Activated CD8-positive, alpha-beta memory T cell treated with anti-CD3 and anti-CD28 coated beads, Interleukin-2, amount 50 U/mL, for 48 hours (primary cell): ENCODE data around the gene GPD1.

Experiments
- DNase-seq: peaks from one replicate; pipeline ENCODE4 v3.0.0-alpha.2; 2020

Gene GPD1

DNA sequence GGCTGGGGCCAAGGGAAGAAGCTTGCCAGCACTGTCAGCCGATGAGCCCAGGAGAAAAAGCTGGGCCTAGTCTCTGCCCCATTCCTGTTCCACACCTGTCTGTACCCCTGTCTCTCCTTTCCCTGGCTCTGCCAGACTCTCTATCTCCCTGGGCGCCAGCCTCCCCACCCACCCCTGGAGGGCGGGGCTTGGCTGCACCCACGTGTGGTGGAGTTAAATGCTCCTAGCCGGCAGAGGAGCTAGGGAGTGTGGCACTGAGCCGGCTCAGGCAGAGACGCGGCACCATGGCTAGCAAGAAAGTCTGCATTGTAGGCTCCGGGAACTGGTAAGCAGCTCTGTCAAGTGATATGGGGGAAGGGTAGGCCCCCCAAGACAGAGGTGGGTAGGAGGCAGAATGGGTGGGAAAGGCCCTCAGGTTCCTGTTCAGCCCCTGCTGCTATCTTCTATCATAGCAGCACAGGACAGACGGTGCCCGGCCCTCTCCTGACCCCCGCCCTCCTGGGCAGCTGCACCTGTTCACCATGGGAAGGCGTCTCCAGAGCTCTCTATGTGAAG lies at the start of gene GPD1:
Gene GPD1, plus strand, starts transcription at position 242 of the 555 bp plus-strand sequence. Its CDS starts 43 bp downstream, at position 285.
- DNase-seq: no peak

DNA sequence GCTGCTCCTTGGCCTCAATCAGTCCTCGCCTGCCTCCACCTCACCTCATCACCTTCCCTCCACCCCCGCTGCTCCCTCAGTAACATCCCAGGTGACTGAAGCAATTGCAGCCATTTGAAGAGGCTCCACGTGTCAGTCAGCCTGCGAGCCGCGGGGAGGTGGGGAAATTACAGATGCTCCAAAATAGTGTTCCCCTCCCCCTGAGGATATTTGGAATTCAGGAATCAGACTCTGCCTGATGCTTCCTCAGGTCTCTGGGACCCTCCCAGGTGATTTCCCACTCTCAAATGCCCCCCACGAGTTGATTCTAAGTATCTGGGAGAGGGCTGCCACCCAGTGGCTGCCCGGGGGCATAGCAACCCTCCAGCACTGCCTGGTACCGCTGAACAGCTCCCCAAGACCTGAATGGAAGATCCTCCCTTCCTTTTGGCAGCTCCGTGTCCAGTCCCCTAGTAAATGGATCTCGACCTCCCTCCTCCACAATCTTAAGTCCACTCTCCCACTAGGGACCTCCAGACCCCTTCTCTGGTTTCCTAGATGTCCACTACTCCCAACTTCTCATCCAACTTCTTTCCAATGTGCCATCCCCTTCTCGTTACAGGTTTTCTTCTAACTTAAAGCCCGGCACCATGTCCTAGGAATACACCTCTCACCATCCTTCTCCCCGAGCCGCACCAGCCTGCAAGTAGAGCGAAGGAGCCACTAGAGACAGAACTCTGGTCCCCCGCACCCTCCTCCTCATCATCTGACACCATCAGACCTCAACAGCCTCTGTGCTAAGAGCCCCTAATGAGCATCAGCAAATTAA lies 47.8 kb upstream of the GPD1 start:
- DNase-seq: peak; percentile 80

DNA sequence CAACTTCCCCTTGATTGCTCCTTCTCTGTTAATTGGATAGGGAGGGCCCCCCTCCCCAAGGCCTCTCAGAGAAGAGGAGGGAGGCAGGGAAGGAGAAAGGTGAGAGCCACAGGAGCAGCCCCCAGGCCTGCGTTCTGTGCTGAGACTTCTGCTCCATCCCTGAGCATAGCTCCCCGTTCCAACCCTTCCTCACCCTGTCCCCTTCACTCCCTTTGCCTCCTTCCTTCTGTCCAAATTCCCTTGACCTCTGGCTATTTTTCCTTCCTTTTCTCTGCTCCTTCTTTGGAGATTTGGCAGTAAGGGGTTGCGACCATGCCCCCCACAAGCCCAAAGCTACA lies 47.2 kb upstream of the GPD1 start:
- DNase-seq: no peak

DNA sequence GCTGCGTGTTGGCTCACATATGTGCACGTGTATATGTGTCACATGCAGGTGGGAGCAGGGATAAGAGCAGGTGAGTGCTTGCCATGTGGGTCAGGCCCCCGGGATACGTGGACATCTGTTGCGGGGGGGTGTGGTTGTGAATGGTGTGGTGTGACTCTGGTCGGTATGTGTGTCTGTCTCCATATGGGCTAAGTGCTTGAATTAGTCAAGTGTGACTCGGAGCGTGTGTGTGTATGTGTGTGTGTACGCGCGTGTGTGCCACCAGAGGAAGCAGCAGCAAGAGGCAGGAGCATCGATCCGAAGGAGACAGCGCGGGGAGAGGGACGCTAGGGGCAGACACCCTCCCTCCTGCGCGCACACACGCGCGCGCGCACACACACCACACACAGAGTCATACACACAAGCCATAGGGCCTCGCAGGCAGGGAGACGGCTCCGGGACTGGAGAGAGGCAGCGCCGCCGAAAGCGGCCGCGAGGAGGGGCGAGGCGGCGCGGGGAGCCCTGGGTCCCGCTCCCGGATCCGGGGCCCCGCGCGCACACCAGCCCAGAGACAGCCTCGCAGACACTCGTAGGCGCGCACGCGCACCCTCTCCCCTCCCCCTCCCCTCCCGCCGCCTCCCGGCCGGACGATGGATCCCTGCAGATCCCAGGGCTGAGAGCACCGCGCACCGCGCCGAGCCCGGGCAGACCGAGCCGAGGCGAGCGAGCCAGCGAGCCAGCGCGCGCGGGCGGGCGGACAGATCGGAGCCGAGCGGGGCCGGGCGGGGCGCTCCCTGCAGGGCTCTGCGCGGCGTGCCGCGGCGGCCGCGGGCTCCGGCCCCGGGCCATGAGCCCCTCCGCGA lies 46.6 kb upstream of the GPD1 start, which contains the start of gene ASIC1:
Gene ASIC1, plus strand, starts transcription at position 597 of the 842 bp plus-strand sequence. CDS start 1,171 bp downstream, outside the sequence.
- peak; percentile 78 for DNase-seq

DNA sequence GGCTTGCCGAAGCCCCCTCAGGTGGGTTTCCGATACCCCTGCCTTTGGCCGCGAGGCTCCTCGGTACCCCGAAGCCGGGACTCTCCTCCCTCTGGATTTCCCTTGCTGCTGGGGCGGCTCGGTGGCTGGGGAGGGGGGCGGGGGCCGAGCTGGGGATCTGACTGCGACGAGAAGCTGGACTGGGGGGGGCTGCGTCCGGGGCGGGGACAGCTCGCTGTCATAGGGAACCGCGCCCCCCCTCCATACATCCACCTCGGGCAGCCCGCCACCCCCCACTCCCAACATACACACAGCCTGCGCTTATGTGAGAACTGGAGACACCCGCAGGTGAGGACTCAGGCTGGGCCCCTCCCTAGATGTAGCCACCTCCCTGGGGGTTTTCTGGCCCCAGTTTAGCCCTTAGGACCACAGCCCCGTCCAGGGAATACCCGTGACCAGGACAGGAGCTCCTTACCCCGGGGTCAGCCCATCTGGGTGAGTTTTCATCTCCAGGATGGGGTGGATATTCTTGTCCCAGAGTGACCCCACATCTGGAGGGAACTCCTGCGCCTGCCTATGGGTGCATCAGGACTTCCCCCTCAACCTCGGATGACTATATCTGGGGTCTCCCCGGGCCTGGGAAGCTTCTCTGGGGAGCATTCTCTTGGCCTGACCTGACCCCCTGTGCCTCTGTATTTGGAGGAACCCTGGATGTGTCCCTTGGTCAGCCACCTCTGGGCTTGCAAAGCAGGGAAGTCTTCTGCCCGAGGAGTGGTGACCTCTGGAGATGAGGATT lies 45.7 kb upstream of the GPD1 start:
- DNase-seq: no peak

DNA sequence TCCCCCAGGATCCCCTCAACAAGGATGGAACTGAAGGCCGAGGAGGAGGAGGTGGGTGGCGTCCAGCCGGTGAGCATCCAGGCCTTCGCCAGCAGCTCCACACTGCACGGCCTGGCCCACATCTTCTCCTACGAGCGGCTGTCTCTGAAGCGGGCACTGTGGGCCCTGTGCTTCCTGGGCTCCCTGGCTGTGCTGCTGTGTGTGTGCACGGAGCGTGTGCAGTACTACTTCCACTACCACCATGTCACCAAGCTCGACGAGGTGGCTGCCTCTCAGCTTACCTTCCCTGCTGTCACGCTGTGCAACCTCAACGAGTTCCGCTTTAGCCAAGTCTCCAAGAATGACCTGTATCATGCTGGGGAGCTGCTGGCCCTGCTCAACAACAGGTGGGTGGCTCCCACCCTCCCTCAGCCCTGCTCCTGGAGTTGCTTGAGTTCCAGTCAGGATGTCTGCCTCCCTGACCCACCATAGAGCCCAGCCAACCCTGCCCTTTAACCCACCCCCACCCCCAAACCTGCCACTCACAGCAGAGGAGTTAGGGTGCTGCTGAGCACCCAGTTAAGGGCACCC lies 45.0 kb upstream of the GPD1 start:
- DNase-seq: no peak

DNA sequence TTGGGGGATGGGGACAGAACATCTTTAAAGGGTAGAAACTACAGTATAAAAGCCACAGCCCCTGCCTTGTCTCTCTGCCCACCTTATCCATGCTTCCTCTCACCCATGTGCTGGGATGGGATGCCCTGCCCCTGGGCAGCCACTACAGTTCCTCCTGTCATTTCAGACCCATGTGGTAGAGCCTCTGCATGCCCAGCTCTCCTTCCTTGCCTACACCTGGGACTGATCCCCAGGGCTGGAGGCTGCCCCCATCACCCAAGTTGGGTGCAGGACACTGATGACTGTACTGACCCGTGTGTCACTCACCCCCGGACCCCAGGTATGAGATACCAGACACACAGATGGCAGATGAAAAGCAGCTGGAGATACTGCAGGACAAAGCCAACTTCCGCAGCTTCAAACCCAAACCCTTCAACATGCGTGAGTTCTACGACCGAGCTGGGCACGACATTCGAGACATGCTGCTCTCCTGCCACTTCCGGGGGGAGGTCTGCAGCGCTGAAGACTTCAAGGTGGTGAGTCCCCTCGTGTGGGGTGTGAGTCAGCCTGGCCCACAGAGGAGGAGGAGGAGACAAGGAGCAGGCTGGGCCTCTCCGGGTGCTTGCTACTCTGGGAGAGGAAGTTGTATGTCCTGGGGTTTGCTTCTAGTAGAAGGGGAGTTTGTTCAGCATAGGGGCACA lies 44.2 kb upstream of the GPD1 start:
- DNase-seq: peak; percentile 81

DNA sequence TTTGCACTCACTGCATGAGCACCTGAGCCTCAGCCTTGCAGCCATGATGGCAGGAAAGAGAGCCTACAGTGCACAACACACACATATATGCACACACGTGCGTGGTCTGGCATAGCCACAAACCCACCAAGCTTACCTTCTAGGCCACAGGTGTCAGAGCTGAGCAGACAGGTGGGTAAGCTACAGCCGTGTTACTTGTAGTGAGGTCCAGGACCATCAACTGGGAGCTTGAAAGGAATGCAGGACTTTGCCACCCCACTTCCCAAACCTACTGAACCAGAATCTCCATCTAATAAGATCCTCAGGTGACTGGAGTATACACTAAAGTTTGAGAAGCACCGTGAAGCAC lies 43.7 kb upstream of the GPD1 start:
- no peak for DNase-seq

DNA sequence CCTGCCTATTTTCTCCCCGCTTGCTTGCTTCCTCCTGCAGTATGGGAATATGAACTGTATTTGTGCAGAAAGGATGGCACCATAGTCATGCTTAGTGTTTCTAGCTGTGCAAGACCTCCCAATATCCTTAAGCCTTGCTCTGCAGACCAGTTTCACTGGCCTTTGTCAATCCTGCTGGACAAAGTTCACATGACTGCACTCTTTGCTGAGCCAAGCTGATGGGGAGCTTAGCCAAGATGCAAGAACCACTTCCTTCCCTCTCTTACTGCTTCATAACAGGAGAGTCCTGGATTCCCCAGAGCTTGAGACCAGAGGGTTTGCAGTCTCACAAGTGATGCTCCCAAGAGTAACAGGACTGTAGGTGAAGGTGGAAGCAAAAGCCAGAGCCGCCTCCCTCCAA lies 42.6 kb upstream of the GPD1 start:
- DNase-seq: no peak

DNA sequence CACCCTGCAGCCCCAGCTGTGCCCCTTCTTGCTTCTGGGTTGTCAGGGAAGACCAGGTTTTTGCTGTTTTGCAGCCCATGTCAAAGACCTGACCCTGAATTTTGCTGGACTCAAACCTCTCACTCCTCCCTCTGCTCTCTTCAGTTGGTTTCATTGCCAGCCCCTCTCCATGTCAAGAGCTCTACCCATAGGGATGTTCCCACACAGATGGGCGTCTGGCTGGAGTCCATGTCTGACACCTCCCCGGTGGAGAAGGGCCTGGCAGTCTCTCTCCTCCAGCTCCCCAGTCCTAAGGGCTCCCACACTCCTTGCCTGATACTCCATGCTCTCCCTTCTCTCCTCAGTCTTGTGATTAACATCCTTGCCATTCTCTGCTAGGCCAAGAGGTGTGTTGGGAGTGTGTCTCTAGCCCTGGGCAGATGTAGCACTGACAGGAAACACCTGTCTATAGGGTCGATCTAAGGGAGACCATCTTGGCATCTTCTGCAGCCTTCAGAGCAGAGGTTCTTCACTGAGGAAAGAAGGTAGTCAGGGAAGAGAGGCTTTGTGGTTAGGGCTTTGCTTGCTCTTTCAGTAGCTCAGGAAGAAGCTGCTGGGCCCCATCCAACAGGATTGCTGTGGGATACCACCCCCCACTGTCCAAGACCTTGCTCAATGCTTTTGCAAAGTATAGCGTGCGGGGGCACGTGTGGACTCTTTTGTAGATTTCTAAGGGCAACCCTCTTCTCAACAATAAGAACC lies 41.7 kb upstream of the GPD1 start:
- no peak for DNase-seq

DNA sequence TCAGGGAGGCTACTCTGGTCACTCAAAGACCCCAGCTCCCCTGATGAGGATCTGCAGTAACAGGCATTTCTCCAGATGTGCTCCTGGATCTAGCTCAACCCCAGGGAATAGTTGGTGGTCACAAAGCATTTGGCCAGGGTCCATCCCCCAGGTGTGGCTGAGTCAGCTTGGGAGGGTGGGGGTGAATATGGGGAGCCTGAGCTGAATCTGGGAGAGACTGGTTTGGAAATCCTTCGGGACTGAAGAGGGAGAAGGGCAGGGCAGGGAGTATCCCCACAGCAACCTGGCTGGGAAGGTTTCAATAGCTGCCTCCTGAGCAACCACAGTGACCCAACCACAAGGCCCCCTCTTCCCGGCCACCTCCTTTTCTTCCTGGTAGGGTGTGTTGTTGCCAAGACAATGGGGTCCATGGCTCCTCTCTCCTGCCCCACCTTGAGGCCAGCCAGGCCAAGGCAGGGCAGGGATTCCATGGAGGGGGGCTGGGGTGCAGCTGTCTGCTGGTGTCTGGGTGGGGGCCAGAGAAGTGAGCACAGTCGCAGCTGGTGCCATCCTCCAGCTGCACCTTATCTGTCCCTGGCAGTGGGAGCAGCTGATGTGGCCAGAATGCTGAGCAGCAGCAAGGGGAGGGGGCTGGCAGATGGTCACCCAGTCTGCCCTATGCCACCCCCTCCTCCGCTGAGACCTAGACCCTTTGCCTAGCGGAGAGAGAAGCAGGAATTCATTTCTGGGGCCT lies 40.9 kb upstream of the GPD1 start:
- no peak for DNase-seq

DNA sequence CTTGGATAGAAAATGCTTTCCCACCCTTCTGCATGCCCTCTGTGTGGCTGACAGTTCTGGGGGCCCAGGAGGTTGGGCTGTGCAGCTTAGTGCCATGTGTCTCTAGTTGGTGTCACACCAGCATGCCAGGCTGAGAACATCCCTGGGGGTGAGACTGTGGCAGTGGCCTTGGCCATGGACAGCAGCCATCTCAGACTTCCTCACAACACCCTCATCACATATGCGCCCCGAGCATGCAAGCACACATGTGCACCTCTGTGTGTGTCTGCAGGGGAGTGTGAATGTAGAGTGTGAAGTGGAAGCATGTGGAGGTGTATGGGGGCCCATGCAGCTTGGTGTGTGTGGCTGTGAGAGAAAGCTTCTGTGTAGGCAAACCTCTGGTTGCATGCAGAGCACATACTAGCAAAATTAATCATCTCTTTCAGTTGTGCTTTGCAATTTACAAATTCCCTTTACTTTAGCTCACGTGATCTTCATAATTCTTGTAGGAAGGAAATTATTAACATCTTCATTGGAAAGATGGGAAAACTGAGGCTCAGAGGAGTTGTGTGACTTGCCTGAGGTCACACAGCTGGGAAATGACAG lies 38.0 kb upstream of the GPD1 start:
- no peak for DNase-seq

DNA sequence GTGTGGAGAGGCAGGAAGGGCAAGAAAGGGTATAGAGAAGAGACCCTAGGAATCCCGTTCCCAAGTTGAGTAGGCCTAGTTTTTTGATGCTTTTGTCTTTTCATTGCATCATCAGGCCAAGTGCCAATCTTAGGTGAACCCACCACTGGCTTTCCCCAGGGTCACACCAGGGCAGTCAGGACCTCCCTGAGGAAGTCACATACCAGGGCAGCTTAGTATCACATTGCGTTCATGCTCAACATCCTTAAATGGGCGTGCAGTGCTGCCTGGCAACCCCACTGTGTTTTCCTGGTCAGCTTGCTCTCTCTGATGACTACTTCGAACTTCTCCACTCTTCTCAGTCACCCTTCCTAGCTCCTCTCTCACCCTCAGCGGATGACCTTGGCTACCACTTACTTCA lies 37.4 kb upstream of the GPD1 start:
- no peak for DNase-seq

DNA sequence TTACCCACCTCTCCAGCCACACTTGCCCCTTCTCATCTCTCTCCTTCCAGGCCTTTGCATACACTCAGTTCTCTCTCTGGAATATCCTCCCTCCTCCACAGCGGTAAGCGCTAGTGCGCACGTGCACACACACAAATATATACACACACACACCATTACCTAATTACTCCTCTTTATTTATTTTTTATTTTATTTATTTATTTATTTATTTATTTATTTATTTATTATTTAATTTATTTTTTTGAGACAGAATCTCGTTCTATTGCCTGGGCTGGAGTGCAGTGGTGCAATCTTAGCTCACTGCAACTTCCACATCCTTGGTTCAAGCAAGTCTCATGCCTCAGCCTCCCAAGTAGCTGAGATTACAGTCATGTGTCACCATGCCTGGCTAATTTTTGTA lies 34.7 kb upstream of the GPD1 start:
- no peak for DNase-seq

DNA sequence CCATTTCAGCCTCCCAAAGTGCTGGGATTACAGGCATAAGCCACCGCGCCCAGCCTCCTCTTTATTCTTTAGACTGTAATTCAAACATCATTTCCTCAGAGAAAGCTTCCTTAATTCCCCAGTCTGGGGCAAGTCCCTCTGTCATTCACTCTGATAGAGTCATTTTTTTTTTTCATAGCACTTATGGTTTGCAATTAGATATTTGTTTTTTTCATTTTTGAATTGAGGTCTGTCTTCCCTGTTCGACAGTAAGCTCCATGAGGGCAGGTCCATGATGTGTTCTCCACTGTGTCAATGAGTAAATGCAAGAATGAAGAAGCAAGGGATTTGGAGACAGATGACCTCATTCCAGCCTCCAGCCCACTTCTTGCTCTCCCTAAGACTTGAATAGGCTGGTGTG lies 34.3 kb upstream of the GPD1 start:
- DNase-seq: no peak

DNA sequence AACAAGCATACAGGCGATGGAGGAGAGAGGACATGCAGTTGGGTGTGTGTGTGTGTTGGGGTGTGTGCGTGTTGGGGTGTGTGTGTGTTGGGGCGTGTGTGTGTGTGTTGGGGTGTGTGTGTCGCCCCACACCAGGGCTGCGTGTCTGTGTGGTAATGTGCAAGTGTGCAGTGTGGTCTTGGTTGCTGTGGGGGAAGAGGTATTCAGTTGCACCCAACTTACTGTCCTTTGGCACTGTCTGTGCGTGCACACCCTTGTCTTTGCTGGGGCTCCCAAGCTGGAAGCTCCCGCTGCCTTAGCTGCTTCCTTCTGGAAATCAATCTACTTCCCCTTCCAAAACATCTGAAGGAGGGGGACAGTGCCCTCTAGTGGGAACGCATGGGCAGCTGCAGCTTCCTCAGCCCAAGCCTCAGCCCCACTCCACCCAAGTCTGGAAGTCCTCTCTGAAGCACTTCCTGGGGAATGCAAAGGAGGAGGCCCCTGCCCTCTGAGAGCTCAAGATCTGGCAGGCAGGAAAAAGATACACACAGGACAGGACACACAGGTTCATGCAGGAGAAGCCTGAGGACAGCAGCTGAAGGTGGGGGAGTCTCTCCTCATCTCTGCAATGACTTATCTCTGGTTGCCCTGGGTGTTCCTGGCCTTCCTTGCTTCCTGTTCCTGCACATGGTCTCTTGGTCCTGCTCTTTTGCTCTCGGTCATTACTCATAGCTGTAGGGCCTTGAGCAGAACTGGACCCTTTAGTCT lies 33.3 kb upstream of the GPD1 start:
- peak; percentile 84 for DNase-seq

DNA sequence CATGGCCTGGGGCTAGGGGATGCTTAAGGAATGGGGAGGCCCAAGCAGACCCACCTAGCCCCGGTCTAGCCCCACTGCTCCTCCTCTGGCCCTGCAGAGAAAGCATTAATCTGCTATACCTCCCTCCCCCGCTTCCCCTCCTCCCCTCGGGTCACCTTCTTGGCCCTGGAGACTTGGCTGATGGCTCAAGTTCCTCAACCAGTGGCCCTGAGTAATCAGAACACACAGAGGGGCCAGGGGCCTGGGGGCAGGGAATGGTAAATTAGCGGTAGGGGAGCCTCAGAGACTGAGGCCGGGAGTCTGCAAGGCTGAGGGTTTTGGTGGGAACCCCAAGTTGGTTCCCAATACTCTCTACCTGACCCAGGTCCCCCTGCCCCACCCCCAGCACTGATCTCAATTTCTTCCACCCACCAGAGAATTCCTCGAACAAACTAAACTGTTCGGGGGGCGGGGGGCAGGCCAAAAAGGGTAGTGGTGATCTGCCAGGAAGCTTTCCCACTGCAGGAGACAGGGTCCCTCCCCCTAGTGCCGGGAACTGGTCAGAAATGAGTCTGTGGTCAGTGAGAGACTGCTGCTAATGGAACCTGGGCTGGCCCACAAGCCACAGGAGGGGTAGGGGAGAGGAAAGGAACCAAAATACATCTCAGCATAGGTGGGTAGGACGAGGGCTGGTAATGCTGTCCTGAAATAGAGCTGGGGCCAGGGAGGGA lies 31.5 kb upstream of the GPD1 start:
- DNase-seq: no peak

DNA sequence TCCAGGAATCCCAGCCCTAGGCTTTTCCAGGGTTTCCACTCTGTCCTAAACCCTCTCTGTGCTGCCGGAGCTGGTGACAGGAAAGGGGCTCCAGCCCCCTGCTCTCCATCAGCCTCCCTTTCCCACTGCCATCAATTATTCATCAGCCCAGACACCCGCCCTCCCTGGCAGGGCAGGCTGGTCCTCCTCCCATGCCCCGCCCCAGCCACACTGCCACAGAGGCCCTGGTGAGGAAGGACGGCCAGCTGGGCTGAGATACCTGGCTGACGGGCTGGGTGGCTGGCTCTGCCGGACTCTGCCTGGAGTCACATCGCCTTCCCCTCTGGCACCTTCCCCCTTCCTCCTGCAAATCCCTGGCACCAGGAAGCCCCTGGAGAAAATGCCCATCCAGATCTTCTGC lies 30.6 kb upstream of the GPD1 start:
- no peak for DNase-seq

DNA sequence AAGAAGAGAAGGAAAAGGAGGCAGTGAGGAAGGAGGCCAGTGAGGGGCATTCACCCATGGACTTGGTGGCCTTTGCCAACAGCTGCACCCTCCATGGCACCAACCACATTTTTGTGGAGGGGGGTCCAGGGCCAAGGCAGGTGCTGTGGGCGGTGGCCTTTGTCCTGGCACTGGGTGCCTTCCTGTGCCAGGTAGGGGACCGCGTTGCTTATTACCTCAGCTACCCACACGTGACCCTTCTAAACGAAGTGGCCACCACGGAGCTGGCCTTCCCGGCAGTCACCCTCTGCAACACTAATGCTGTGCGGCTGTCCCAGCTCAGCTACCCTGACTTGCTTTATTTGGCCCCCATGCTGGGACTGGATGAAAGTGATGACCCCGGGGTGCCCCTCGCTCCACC lies 30.1 kb upstream of the GPD1 start:
- DNase-seq: no peak
